GM23338 (cell line): ENCODE results near the gene LINC00632. TPM values are rescaled to one million over a fixed set of nuclear protein-coding genes. Genes with fewer than 3 reads are reported as not detected.

ENCODE experiments used
- ATAC-seq: fragments of 200-7000 bp; cut with Tn5 transposase; 3 replicates; pipeline ENCODE4 v1.9.1; 2020
- DNase-seq: peaks from one replicate; pipeline ENCODE4 v3.0.0-alpha.2; 2015; ENCODE audit warnings: low spot score
- H2AFZ ChIP-seq: fragments of 200-600 bp; sonication (generic); 2 replicates; pipeline ENCODE4 v1.8.0; 2016; ENCODE audit warnings: antibody characterized with exemption, mild to moderate bottlenecking, moderate library complexity
- H3F3A ChIP-seq: fragments of 200-600 bp; sonication (generic); replicated peaks from 2 replicates; pipeline ENCODE4 v1.8.0; 2017; ENCODE audit warnings: antibody characterized with exemption, mixed run types, low read depth
- H3K27ac ChIP-seq: fragments of 200-600 bp; sonication (generic); 2 replicates; pipeline ENCODE4 v1.6.1; 2016; ENCODE audit warnings: low read depth
- H3K27me3 ChIP-seq: fragments of 200-600 bp; sonication (generic); 2 replicates; pipeline ENCODE4 v1.8.0; 2016; ENCODE audit warnings: mild to moderate bottlenecking, mixed run types, moderate library complexity; ENCODE audit not compliant: insufficient read depth
- H3K36me3 ChIP-seq: fragments of 200-600 bp; sonication (generic); 2 replicates; pipeline ENCODE4 v1.8.0; 2016; ENCODE audit warnings: mild to moderate bottlenecking; ENCODE audit not compliant: insufficient read depth
- H3K4me1 ChIP-seq: fragments of 200-600 bp; sonication (generic); 2 replicates; pipeline ENCODE4 v1.8.0; 2016; ENCODE audit warnings: mild to moderate bottlenecking, moderate library complexity; ENCODE audit not compliant: insufficient read depth
- H3K4me2 ChIP-seq: fragments of 200-600 bp; sonication (generic); 2 replicates; pipeline ENCODE4 v1.7.1; 2017; ENCODE audit warnings: mixed run types
- H3K4me3 ChIP-seq: fragments of 200-600 bp; sonication (generic); 2 replicates; pipeline ENCODE4 v1.6.1; 2016; ENCODE audit warnings: mixed run types
- H3K79me2 ChIP-seq: fragments of 200-600 bp; sonication (generic); replicated peaks from 2 replicates; pipeline ENCODE4 v1.8.0; 2017; ENCODE audit warnings: mild to moderate bottlenecking; ENCODE audit not compliant: insufficient read depth
- H3K9me2 ChIP-seq: fragments of 200-600 bp; sonication (generic); 2 replicates; pipeline ENCODE4 v1.8.0; 2017; ENCODE audit not compliant: insufficient read depth
- H4K20me1 ChIP-seq: fragments of 200-600 bp; sonication (generic); replicated peaks from 2 replicates; pipeline ENCODE4 v1.8.0; 2017; ENCODE audit warnings: mild to moderate bottlenecking; ENCODE audit not compliant: insufficient read depth
- H3K27ac Mint-ChIP-seq: 2 replicates; pipeline ENCODE4 v1.8.0; 2020; ENCODE audit warnings: inconsistent platforms, mild to moderate bottlenecking, moderate library complexity, mixed read lengths
- H3K27me3 Mint-ChIP-seq: 3 replicates; pipeline ENCODE4 v1.8.0; 2022; ENCODE audit warnings: low read depth, mild to moderate bottlenecking, moderate library complexity, mixed read lengths, inconsistent platforms; ENCODE audit not compliant: insufficient read depth, poor library complexity
- H3K36me3 Mint-ChIP-seq: 3 replicates; pipeline ENCODE4 v1.8.0; 2021; ENCODE audit warnings: low read depth, mild to moderate bottlenecking, inconsistent platforms, moderate library complexity, mixed read lengths
- H3K4me1 Mint-ChIP-seq: 3 replicates; pipeline ENCODE4 v1.8.0; 2020; ENCODE audit warnings: mild to moderate bottlenecking, inconsistent platforms, mixed read lengths
- H3K4me3 Mint-ChIP-seq: 3 replicates; pipeline ENCODE4 v1.8.0; 2021; ENCODE audit warnings: moderate library complexity, mild to moderate bottlenecking, inconsistent platforms, mixed read lengths
- H3K9me3 Mint-ChIP-seq: 3 replicates; pipeline ENCODE4 v1.8.0; 2020; ENCODE audit warnings: moderate library complexity, mild to moderate bottlenecking, inconsistent platforms, mixed read lengths
- CREB1 ChIP-seq: fragments of 250-450 bp; sonication (Bioruptor Pico); IDR thresholded peaks from 2 replicates; pipeline ENCODE4 v1.5.0; 2020; ENCODE audit warnings: low read depth, mild to moderate bottlenecking, moderate library complexity
- EZH2 ChIP-seq: fragments of 200-600 bp; sonication (generic); IDR thresholded peaks from one replicate; pipeline ENCODE4 v1.8.0; 2017; ENCODE audit warnings: antibody characterized with exemption, mild to moderate bottlenecking, low read depth; ENCODE audit not compliant: unreplicated experiment
- EZH2phosphoT487 ChIP-seq: fragments of 200-600 bp; sonication (generic); IDR thresholded peaks from one replicate; pipeline ENCODE4 v1.8.1; 2018; ENCODE audit warnings: antibody characterized with exemption; ENCODE audit not compliant: unreplicated experiment
- JUNB ChIP-seq: IDR thresholded peaks from one replicate; pipeline ENCODE4 v1.6.1; 2016; ENCODE audit warnings: antibody characterized with exemption; ENCODE audit not compliant: unreplicated experiment
- NANOG ChIP-seq: IDR thresholded peaks from 2 replicates; pipeline ENCODE4 v1.6.1; 2016; ENCODE audit warnings: antibody characterized with exemption, borderline replicate concordance
- REST ChIP-seq: IDR thresholded peaks from one replicate; pipeline ENCODE4 v1.6.1; 2018; ENCODE audit warnings: antibody characterized with exemption; ENCODE audit not compliant: unreplicated experiment
- STAT1 ChIP-seq: IDR thresholded peaks from one replicate; pipeline ENCODE4 v1.6.1; 2016; ENCODE audit warnings: antibody characterized with exemption; ENCODE audit not compliant: unreplicated experiment
- ZNF331 ChIP-seq: fragments of 250-450 bp; sonication (Bioruptor Pico); IDR thresholded peaks from 2 replicates; pipeline ENCODE4 v1.5.0; 2020; ENCODE audit warnings: low read depth, mild to moderate bottlenecking, moderate library complexity
- ZNF462 ChIP-seq: fragments of 250-450 bp; sonication (Bioruptor Pico); IDR thresholded peaks from 2 replicates; pipeline ENCODE4 v1.5.0; 2020; ENCODE audit warnings: mild to moderate bottlenecking, moderate library complexity
- polyA plus RNA-seq: library from polyadenylated mRNA; unstranded; fragments of >200 nt; fragmentation: Nextera tagmentation; extraction: Ambion mirVana; gene quantifications from 2 replicates; pipeline ENCODE4 v1.2.1, GENCODE V29; 2016
- total RNA-seq: library from RNA; depleted of rRNA; stranded (reverse); fragments of >200 nt; shearing (Covaris generic); gene quantifications from 2 replicates; pipeline ENCODE4 v1.2.3, GENCODE V29; 2014

Gene LINC00632
- total and polyA plus RNA-seq, 2 experiments from 2014 or later = 10.9 to 25.2 TPM

- H3K4me3 ChIP-seq = no peak overlapping the region
- peaks cover 11% of the 10 kb centered on the region; the same call in 2 of the 3 replicates for H3K4me1 Mint-ChIP-seq
- no peaks in the 10 kb centered on the region for H3K9me2 ChIP-seq
- no peak overlapping the region for H3K4me3 Mint-ChIP-seq
- ATAC-seq (no peak), DNase-seq (no peak)
- no peaks in the 10 kb centered on the region for H3K79me2 ChIP-seq
- H3K9me3 Mint-ChIP-seq = no peaks in the 10 kb centered on the region
- no peak overlapping the region for H3K27ac Mint-ChIP-seq
- H3K27me3 Mint-ChIP-seq = peaks cover 5% of the 10 kb centered on the region
- H3F3A ChIP-seq = no peaks in the 10 kb centered on the region
- peaks cover 4% of the 10 kb centered on the region; the same call in 1 of the 2 replicates for H3K4me1 ChIP-seq
- no peaks in the 10 kb centered on the region for H3K27me3 ChIP-seq
- H4K20me1 ChIP-seq = no peaks in the 10 kb centered on the region
- no peak overlapping the region for H3K27ac ChIP-seq
- H2AFZ ChIP-seq = no peak overlapping the region
- TF ChIP-seq ZNF462 (no peak), EZH2phosphoT487 (no peak), STAT1 (no peak), REST (no peak), EZH2 (no peak), JUNB (no peak), CREB1 (CRISPR knock-in tag) (no peak), ZNF331 (CRISPR knock-in tag) (no peak), NANOG (no peak)
- H3K4me2 ChIP-seq = no peak overlapping the region
- no peaks in the 10 kb centered on the region for H3K36me3 ChIP-seq
- no peaks in the 10 kb centered on the region for H3K36me3 Mint-ChIP-seq
Measured at GRCh38 chrX:140713174-140713539, 3.6 kb downstream of the LINC00632 start.
